Kidney tubule cell (primary cell): Measurements from ENCODE around the gene BMP4.
A peak's percentile ranks its signal among the peaks of the same experiment; 100 is the strongest.

ENCODE experiments used
- DNase-seq: peaks from one replicate; pipeline ENCODE4 v3.0.0-alpha.2; 2018; ENCODE audit warnings: low spot score

The BMP4 gene

GRCh38 chr14:53946071-53946403, 10.6 kb downstream of the BMP4 start:
- DNase-seq: no peak

GRCh38 chr14:53943751-53944083, 12.9 kb downstream of the BMP4 start:
- no peak for DNase-seq

GRCh38 chr14:53942970-53943750, 13.5 kb downstream of the BMP4 start:
- peak; percentile 8 for DNase-seq

- no peak for DNase-seq
These were observed 18.3 kb downstream of the BMP4 start for GRCh38 chr14:53938136-53938837.

GRCh38 chr14:53934778-53935414, 21.7 kb downstream of the BMP4 start:
- DNase-seq: no peak

GRCh38 chr14:53932966-53933365, 23.7 kb downstream of the BMP4 start:
- DNase-seq: no peak

- DNase-seq: peak; percentile 19
These were observed 26.5 kb downstream of the BMP4 start for GRCh38 chr14:53929871-53930715.

- DNase-seq: peak; percentile 28
These were observed 29.5 kb downstream of the BMP4 start for GRCh38 chr14:53927171-53927570.

- DNase-seq: no peak
These were observed 31.3 kb downstream of the BMP4 start for GRCh38 chr14:53925201-53925766.

GRCh38 chr14:53924753-53925152, 31.9 kb downstream of the BMP4 start:
- peak; percentile 95 for DNase-seq

- no peak for DNase-seq
These were observed 35.6 kb downstream of the BMP4 start for GRCh38 chr14:53921027-53921426.

- DNase-seq: no peak
These were observed 40.4 kb downstream of the BMP4 start for GRCh38 chr14:53916239-53916638.

GRCh38 chr14:53915364-53916014, 41.1 kb downstream of the BMP4 start:
- DNase-seq: no peak

- DNase-seq: no peak
These were observed 44.6 kb downstream of the BMP4 start for GRCh38 chr14:53912021-53912420.

GRCh38 chr14:53908416-53908815, 48.2 kb downstream of the BMP4 start:
- no peak for DNase-seq

- DNase-seq: no peak
These were observed 54.3 kb downstream of the BMP4 start for GRCh38 chr14:53902307-53902706.

- no peak for DNase-seq
These were observed 56.1 kb downstream of the BMP4 start for GRCh38 chr14:53900499-53900898.
